HepG2 (cell line): ENCODE results near the gene ARTN. TPM values are rescaled to one million over a fixed set of nuclear protein-coding genes. Genes with fewer than 3 reads are reported as not detected.

Source experiments
- ATAC-seq: fragments of 200-7000 bp; cut with Tn5 transposase; 3 replicates; pipeline ENCODE4 v1.9.1; 2020; ENCODE audit warnings: mild to moderate bottlenecking, moderate library complexity
- BruUV-seq: library from RNA; stranded (reverse); fragments of 400-500 nt; replicated peaks from 2 replicates; lab custom pipeline; 2021; lab: Mats Ljungman, UMichigan
- CTCF ChIA-PET: fragments of 300-600 bp; formaldehyde crosslinking; extraction: SDS; loops from one replicate; lab custom pipeline; 2021; ENCODE audit warnings: low total read pairs, inconsistent platforms, low intra/inter-chr PET ratio; lab: Yijun Ruan, JAX
- POLR2A ChIA-PET: fragments of 350-600 bp; sonication (Branson Sonifier 250); formaldehyde crosslinking; loops from one replicate; lab custom pipeline; 2020; ENCODE audit warnings: antibody characterized with exemption, inconsistent platforms; lab: Yijun Ruan, JAX
- DNase-seq: peaks from one replicate; pipeline ENCODE4 v3.0.0-alpha.2; 2015; ENCODE audit warnings: low spot score
- FAIRE-seq: peaks from 3 replicates; lab custom pipeline; 2011; peaks lifted over from hg19 to GRCh38; lab: Jason Lieb, UNC
- H2AFZ ChIP-seq: one replicate; pipeline ENCODE4 v1.6.1; 2011; ENCODE audit warnings: low read length, inconsistent platforms
- H3K27ac ChIP-seq: fragments of 300-600 bp; 3 replicates; pipeline ENCODE4 v1.8.0; 2011; ENCODE audit warnings: mixed run types, mild to moderate bottlenecking, mixed read lengths, low read length, inconsistent platforms; ENCODE audit not compliant: insufficient read depth; ENCODE audit errors: extremely low read length
- H3K27me3 ChIP-seq, 2 experiments: fragments of 200-600 bp in 1 of 2; 2 replicates in 1 of 2; 3 replicates in 1 of 2; pipeline versions ENCODE4 v1.6.0 to v1.8.0; 2011; ENCODE audit warnings: low read length in 2 of 2, mild to moderate bottlenecking in 2 of 2, moderate library complexity in 2 of 2, inconsistent platforms in 1 of 2; ENCODE audit not compliant: insufficient read depth in 2 of 2, control insufficient read depth in 1 of 2
- H3K36me3 ChIP-seq, 2 experiments: fragments of 200-600 bp in 1 of 2; replicated peaks in 1 of 2; 2 replicates in 1 of 2; 3 replicates in 1 of 2; pipeline versions ENCODE4 v1.5.1 to v1.8.0; 2011; ENCODE audit warnings: low read length in 2 of 2, inconsistent platforms in 1 of 2; ENCODE audit not compliant: insufficient read depth in 2 of 2, control insufficient read depth in 1 of 2
- H3K4me1 ChIP-seq: 2 replicates; pipeline ENCODE4 v1.5.1; 2012; ENCODE audit warnings: low read length, inconsistent platforms; ENCODE audit not compliant: insufficient read depth
- H3K4me2 ChIP-seq: 2 replicates; pipeline ENCODE4 v1.6.0; 2011; ENCODE audit warnings: low read depth, low read length, inconsistent platforms
- H3K4me3 ChIP-seq, 3 experiments: fragments of 200-600 bp in 1 of 3; sonication (generic), shearing (Covaris generic) in 1 of 3; replicated peaks in 1 of 3; 2 replicates each; pipeline ENCODE4 v1.5.1; 2011 to 2016; ENCODE audit warnings: low read length in 3 of 3, inconsistent platforms in 2 of 3, low read depth in 2 of 3, mild to moderate bottlenecking in 2 of 3, control low read depth in 1 of 3, mixed read lengths in 1 of 3; ENCODE audit not compliant: insufficient read depth in 1 of 3
- H3K79me2 ChIP-seq: one replicate; pipeline ENCODE4 v1.6.1; 2011; ENCODE audit warnings: low read length, inconsistent platforms; ENCODE audit not compliant: insufficient read depth
- H3K9ac ChIP-seq: 2 replicates; pipeline ENCODE4 v1.6.0; 2011; ENCODE audit warnings: mild to moderate bottlenecking, low read depth, low read length, inconsistent platforms; ENCODE audit not compliant: insufficient read depth
- H3K9me3 ChIP-seq: 2 replicates; pipeline ENCODE4 v1.5.1; 2012; ENCODE audit warnings: mild to moderate bottlenecking, low read length
- H4K20me1 ChIP-seq: 2 replicates; pipeline ENCODE4 v1.6.0; 2011; ENCODE audit warnings: inconsistent platforms, mild to moderate bottlenecking, low read length, moderate library complexity; ENCODE audit not compliant: insufficient read depth
- BORCS8-MEF2B ChIP-seq: sonication (generic); formaldehyde crosslinking; IDR thresholded peaks from 2 replicates; pipeline ENCODE4 v1.8.0; 2022; ENCODE audit warnings: mild to moderate bottlenecking, missing genetic modification reagents
- MTF2 ChIP-seq: sonication (generic); formaldehyde crosslinking; IDR thresholded peaks from 2 replicates; pipeline ENCODE4 v1.5.0; 2020; ENCODE audit warnings: missing genetic modification reagents, borderline replicate concordance
- PHB2 ChIP-seq: fragments of 450-650 bp; IDR thresholded peaks from 2 replicates; pipeline ENCODE4 v1.6.1; 2018; ENCODE audit not compliant: partially characterized antibody
- TARDBP ChIP-seq: sonication (generic); formaldehyde crosslinking; IDR thresholded peaks from 2 replicates; pipeline ENCODE4 v1.8.0; 2022; ENCODE audit warnings: mild to moderate bottlenecking, missing genetic modification reagents
- TRIM24 ChIP-seq: sonication (generic); formaldehyde crosslinking; IDR thresholded peaks from 2 replicates; pipeline ENCODE4 v1.8.0; 2022; ENCODE audit warnings: mild to moderate bottlenecking, missing genetic modification reagents
- WGBS: methylation state at CpG from one replicate; pipeline ENCODE4 v1.1.6; 2017; ENCODE audit warnings: low lambda C conversion rate; 5-methylcytosine and 5-hydroxymethylcytosine counted together
- in situ Hi-C: cut with HindIII; loops from 2 replicates; pipeline ENCODE4 v1.10.0; 2017; ENCODE audit warnings: low pct_unique_long_range_greater_than_20kb; ENCODE audit not compliant: extremely low pct_ligation_motif_present
- intact Hi-C: fragments of 100-400 bp; cut with micrococcal nuclease; formaldehyde crosslinking; loops from one replicate; pipeline ENCODE4 v1.10.0; 2022; ENCODE audit not compliant: unreplicated experiment
- polyA plus RNA-seq, 8 experiments: library from polyadenylated mRNA; depleted of rRNA in 3 of 8; stranded (reverse) in 7 of 8; unstranded in 1 of 8; fragments of >200 nt; fragmentation: Illumina TruSeq in 4 of 8; extraction: Trizol in 4 of 8; gene quantifications; 2 replicates each; pipeline versions ENCODE4 v1.2.1 to v1.2.3, GENCODE V29; 2011 to 2016; ENCODE audit warnings: low read depth in 4 of 8, missing spikeins in 1 of 8, mixed read lengths in 1 of 8; ENCODE audit not compliant: insufficient read depth in 1 of 8
- total RNA-seq, 5 experiments: library from RNA; depleted of rRNA; stranded (reverse); fragments of >200 nt; fragmentation: Illumina TruSeq; extraction: Trizol; gene quantifications; 2 replicates each; pipeline ENCODE4 v1.2.3, GENCODE V29; 2016; ENCODE audit warnings: low read depth in 1 of 5
- TF ChIP-seq, protein P1 (sequence below): sonication (generic); formaldehyde crosslinking; IDR thresholded peaks from 2 replicates; pipeline ENCODE4 v1.4.0; 2020; ENCODE audit warnings: missing genetic modification reagents, mild to moderate bottlenecking, borderline replicate concordance
- TF ChIP-seq, protein P2 (sequence below): sonication (generic); formaldehyde crosslinking; IDR thresholded peaks from 2 replicates; pipeline ENCODE4 v1.4.0; 2020; ENCODE audit warnings: missing genetic modification reagents, borderline replicate concordance
- TF ChIP-seq, protein P3 (sequence below): sonication (generic); formaldehyde crosslinking; IDR thresholded peaks from 2 replicates; pipeline ENCODE4 v1.5.1; 2020; ENCODE audit warnings: mild to moderate bottlenecking, missing genetic modification reagents, moderate library complexity
- TF ChIP-seq, protein P4 (sequence below): sonication (generic); formaldehyde crosslinking; IDR thresholded peaks from 2 replicates; pipeline ENCODE4 v1.9.0; 2022; ENCODE audit warnings: missing genetic modification reagents, mild to moderate bottlenecking, borderline replicate concordance

Gene ARTN
- total and polyA plus RNA-seq, 2 of the 13 experiments (the other 11 are each of a cell fraction or from before 2014, with no cell fraction given): 0.11 to 0.62 TPM

DNA sequence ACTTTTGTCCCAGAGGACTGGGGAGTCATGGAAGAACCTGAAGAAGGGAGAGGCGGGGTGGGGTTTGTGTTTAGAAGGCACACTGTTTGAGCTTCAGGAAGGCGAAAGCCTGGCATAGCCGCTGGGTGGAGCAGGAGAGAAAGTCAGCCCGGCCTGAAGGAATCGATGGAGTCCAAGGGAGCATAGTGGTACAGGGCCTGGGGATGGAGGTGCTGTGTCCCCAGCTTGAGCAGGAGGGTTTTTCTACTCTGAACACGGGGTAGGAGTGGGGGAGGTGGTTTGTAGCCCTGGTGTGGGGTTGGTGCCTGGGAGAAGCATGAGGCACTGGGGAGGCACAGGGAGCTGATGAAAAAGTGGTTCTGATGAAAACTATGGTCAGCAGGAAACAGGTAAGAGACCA, 53.1 kb downstream of the ARTN start:
- CTCF ChIA-PET: no interaction called here
- POLR2A ChIA-PET: interaction anchor here (2.3 to 4.3 kb wide), 3 partner anchors 9 to 39 kb away, joined by 8 to 32 read pairs (median 20); partner anchors contain the start of genes ATP6V0B, B4GALT2 and IPO13
- WGBS: 40% methylated on average over 6 of the region's 6 CpGs
- Histone ChIP-seq H3K9me3 (no peaks in the 10 kb centered on the region), H3K9ac (0 out of 2 replicates have a peak overlapping the region, but pooled peaks have one; percentile 50), H2AFZ (no peak overlapping the region), H3K4me3 (peak overlapping the region in 1 of 3 experiments; percentile 46; a peak in 2 of 6 replicates), H3K4me2 (peak overlapping the region; percentile 60), H3K27me3 (no peaks in the 10 kb centered on the region), H3K79me2 (peaks cover 10% of the 10 kb centered on the region), H4K20me1 (no peaks in the 10 kb centered on the region), H3K27ac (peak overlapping the region; percentile 62), H3K4me1 (peaks cover 63% of the 10 kb centered on the region), H3K36me3 (peaks cover 17 to 35% of the 10 kb centered on the region in 2 experiments; a peak in 4 of 5 replicates)
- intact Hi-C loops: no loop called here
- no TSS peak for BruUV-seq
- no peak for DNase-seq
- peak; percentile 8 for FAIRE-seq
- peak; percentile 46 for ATAC-seq
- in situ Hi-C loops: no loop called here
- TF ChIP-seq BORCS8-MEF2B (CRISPR knock-in tag) (peak; percentile 45; the same call in 1 of the 2 replicates), TRIM24 (CRISPR knock-in tag) (no peak), PHB2 (no peak), MTF2 (0 out of 2 replicates have a peak, but pooled peaks have one; percentile 9), TARDBP (CRISPR knock-in tag) (0 out of 2 replicates have a peak, but pooled peaks have one; percentile 34)
- TF ChIP-seq, protein P1, sequence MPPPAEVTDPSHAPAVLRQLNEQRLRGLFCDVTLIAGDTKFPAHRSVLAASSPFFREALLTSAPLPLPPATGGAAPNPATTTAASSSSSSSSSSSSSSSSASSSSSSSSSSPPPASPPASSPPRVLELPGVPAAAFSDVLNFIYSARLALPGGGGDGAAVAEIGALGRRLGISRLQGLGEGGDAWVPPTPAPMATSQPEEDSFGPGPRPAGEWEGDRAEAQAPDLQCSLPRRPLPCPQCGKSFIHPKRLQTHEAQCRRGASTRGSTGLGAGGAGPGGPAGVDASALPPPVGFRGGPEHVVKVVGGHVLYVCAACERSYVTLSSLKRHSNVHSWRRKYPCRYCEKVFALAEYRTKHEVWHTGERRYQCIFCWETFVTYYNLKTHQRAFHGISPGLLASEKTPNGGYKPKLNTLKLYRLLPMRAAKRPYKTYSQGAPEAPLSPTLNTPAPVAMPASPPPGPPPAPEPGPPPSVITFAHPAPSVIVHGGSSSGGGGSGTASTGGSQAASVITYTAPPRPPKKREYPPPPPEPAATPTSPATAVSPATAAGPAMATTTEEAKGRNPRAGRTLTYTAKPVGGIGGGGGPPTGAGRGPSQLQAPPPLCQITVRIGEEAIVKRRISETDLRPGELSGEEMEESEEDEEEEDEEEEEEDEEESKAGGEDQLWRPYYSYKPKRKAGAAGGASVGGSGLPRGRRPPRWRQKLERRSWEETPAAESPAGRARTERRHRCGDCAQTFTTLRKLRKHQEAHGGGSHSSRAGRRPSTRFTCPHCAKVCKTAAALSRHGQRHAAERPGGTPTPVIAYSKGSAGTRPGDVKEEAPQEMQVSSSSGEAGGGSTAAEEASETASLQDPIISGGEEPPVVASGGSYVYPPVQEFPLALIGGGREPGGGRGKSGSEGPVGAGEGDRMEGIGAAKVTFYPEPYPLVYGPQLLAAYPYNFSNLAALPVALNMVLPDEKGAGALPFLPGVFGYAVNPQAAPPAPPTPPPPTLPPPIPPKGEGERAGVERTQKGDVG (CRISPR knock-in tag): no peak
- TF ChIP-seq, protein P2, sequence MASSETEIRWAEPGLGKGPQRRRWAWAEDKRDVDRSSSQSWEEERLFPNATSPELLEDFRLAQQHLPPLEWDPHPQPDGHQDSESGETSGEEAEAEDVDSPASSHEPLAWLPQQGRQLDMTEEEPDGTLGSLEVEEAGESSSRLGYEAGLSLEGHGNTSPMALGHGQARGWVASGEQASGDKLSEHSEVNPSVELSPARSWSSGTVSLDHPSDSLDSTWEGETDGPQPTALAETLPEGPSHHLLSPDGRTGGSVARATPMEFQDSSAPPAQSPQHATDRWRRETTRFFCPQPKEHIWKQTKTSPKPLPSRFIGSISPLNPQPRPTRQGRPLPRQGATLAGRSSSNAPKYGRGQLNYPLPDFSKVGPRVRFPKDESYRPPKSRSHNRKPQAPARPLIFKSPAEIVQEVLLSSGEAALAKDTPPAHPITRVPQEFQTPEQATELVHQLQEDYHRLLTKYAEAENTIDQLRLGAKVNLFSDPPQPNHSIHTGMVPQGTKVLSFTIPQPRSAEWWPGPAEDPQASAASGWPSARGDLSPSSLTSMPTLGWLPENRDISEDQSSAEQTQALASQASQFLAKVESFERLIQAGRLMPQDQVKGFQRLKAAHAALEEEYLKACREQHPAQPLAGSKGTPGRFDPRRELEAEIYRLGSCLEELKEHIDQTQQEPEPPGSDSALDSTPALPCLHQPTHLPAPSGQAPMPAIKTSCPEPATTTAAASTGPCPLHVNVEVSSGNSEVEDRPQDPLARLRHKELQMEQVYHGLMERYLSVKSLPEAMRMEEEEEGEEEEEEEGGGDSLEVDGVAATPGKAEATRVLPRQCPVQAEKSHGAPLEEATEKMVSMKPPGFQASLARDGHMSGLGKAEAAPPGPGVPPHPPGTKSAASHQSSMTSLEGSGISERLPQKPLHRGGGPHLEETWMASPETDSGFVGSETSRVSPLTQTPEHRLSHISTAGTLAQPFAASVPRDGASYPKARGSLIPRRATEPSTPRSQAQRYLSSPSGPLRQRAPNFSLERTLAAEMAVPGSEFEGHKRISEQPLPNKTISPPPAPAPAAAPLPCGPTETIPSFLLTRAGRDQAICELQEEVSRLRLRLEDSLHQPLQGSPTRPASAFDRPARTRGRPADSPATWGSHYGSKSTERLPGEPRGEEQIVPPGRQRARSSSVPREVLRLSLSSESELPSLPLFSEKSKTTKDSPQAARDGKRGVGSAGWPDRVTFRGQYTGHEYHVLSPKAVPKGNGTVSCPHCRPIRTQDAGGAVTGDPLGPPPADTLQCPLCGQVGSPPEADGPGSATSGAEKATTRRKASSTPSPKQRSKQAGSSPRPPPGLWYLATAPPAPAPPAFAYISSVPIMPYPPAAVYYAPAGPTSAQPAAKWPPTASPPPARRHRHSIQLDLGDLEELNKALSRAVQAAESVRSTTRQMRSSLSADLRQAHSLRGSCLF: no peak
- TF ChIP-seq, protein P3, sequence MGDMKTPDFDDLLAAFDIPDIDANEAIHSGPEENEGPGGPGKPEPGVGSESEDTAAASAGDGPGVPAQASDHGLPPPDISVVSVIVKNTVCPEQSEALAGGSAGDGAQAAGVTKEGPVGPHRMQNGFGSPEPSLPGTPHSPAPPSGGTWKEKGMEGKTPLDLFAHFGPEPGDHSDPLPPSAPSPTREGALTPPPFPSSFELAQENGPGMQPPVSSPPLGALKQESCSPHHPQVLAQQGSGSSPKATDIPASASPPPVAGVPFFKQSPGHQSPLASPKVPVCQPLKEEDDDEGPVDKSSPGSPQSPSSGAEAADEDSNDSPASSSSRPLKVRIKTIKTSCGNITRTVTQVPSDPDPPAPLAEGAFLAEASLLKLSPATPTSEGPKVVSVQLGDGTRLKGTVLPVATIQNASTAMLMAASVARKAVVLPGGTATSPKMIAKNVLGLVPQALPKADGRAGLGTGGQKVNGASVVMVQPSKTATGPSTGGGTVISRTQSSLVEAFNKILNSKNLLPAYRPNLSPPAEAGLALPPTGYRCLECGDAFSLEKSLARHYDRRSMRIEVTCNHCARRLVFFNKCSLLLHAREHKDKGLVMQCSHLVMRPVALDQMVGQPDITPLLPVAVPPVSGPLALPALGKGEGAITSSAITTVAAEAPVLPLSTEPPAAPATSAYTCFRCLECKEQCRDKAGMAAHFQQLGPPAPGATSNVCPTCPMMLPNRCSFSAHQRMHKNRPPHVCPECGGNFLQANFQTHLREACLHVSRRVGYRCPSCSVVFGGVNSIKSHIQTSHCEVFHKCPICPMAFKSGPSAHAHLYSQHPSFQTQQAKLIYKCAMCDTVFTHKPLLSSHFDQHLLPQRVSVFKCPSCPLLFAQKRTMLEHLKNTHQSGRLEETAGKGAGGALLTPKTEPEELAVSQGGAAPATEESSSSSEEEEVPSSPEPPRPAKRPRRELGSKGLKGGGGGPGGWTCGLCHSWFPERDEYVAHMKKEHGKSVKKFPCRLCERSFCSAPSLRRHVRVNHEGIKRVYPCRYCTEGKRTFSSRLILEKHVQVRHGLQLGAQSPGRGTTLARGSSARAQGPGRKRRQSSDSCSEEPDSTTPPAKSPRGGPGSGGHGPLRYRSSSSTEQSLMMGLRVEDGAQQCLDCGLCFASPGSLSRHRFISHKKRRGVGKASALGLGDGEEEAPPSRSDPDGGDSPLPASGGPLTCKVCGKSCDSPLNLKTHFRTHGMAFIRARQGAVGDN (CRISPR knock-in tag): peak; percentile 60
- TF ChIP-seq, protein P4, sequence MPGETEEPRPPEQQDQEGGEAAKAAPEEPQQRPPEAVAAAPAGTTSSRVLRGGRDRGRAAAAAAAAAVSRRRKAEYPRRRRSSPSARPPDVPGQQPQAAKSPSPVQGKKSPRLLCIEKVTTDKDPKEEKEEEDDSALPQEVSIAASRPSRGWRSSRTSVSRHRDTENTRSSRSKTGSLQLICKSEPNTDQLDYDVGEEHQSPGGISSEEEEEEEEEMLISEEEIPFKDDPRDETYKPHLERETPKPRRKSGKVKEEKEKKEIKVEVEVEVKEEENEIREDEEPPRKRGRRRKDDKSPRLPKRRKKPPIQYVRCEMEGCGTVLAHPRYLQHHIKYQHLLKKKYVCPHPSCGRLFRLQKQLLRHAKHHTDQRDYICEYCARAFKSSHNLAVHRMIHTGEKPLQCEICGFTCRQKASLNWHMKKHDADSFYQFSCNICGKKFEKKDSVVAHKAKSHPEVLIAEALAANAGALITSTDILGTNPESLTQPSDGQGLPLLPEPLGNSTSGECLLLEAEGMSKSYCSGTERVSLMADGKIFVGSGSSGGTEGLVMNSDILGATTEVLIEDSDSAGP (CRISPR knock-in tag): peak; percentile 20; the same call in 1 of the 2 replicates
